DMS 273 treated with DMSO at 0.1 percent for 48 hours (cell line): ENCODE measurements around the gene MARF1.
"Not testable (repeated sequence)": the region's sequence is repeated elsewhere in the genome, so short reads cannot be mapped to it uniquely, and the experiment has no call there.

ENCODE experiments used
- DNase-seq: peaks from one replicate; lab custom pipeline; 2025; lab: John Stamatoyannopoulos, UW

The MARF1 gene

GRCh38 chr16:15643048-15643945 is at the start of gene MARF1:
Gene MARF1 (minus strand): TSS chr16:15643154. CDS start chr16:15639233, 3,921 bp downstream.
- peak; percentile 83 for DNase-seq

GRCh38 chr16:15692508-15692907 is 49.6 kb upstream of the MARF1 start:
- not testable (repeated sequence) for DNase-seq

GRCh38 chr16:15691046-15691445 is 48.1 kb upstream of the MARF1 start:
- DNase-seq = no peak

GRCh38 chr16:15690296-15690695 is 47.3 kb upstream of the MARF1 start:
- no peak for DNase-seq

- DNase-seq = no peak
Measured at GRCh38 chr16:15689290-15689689, 46.3 kb upstream of the MARF1 start.

GRCh38 chr16:15686287-15686686 is 43.3 kb upstream of the MARF1 start:
- no peak for DNase-seq

- no peak for DNase-seq
Measured at GRCh38 chr16:15682105-15682570, 39.2 kb upstream of the MARF1 start.

- DNase-seq = no peak
Measured at GRCh38 chr16:15677447-15677846, 34.5 kb upstream of the MARF1 start.

- no peak for DNase-seq
Measured at GRCh38 chr16:15676506-15676905, 33.6 kb upstream of the MARF1 start.

GRCh38 chr16:15674571-15674970 is 31.6 kb upstream of the MARF1 start:
- DNase-seq = no peak

GRCh38 chr16:15672514-15673167 is 29.7 kb upstream of the MARF1 start:
- DNase-seq = no peak

- not testable (repeated sequence) for DNase-seq
Measured at GRCh38 chr16:15672127-15672513, 29.2 kb upstream of the MARF1 start.

GRCh38 chr16:15671530-15672117 is 28.7 kb upstream of the MARF1 start:
- no peak for DNase-seq

GRCh38 chr16:15667091-15667742 is 24.3 kb upstream of the MARF1 start:
- DNase-seq = no peak

- no peak for DNase-seq
Measured at GRCh38 chr16:15665107-15665506, 22.2 kb upstream of the MARF1 start.

GRCh38 chr16:15660203-15660601 is 17.2 kb upstream of the MARF1 start:
- no peak for DNase-seq

GRCh38 chr16:15658556-15658955 is 15.6 kb upstream of the MARF1 start:
- no peak for DNase-seq

- DNase-seq = no peak
Measured at GRCh38 chr16:15658149-15658548, 15.2 kb upstream of the MARF1 start.

GRCh38 chr16:15655561-15655960 is 12.6 kb upstream of the MARF1 start:
- not testable (repeated sequence) for DNase-seq

GRCh38 chr16:15654591-15654990 is 11.6 kb upstream of the MARF1 start:
- no peak for DNase-seq

- DNase-seq = no peak
Measured at GRCh38 chr16:15653227-15653626, 10.3 kb upstream of the MARF1 start.

- DNase-seq = no peak
Measured at GRCh38 chr16:15652293-15653001, 9.5 kb upstream of the MARF1 start.
